Endothelial cell of umbilical vein (primary cell): ENCODE data around the gene HMGXB3. TPM values are rescaled to one million over a fixed set of nuclear protein-coding genes. Genes with fewer than 3 reads are reported as not detected.

Experiments
- BruUV-seq: library from RNA; stranded (reverse); fragments of 400-500 nt; replicated peaks from 2 replicates; lab custom pipeline; 2021; lab: Mats Ljungman, UMichigan
- CTCF ChIA-PET: fragments of 300-600, 350-600 bp; sonication (Branson Sonifier 250); formaldehyde crosslinking; loops from one replicate; lab custom pipeline; 2021; ENCODE audit warnings: antibody characterized with exemption, inconsistent platforms; lab: Charles Lee
- POLR2A ChIA-PET: fragments of 300-600, 350-600 bp; sonication (Branson Sonifier 250); formaldehyde crosslinking; loops from one replicate; lab custom pipeline; 2021; ENCODE audit warnings: antibody characterized with exemption, inconsistent platforms; lab: Charles Lee
- DNase-seq: peaks from one replicate; pipeline ENCODE4 v3.0.0-alpha.2; 2011; ENCODE audit warnings: low read depth, low spot score
- FAIRE-seq: peaks from 2 replicates; lab custom pipeline; 2011; peaks lifted over from hg19 to GRCh38; lab: Jason Lieb, UNC
- H2AFZ ChIP-seq: 2 replicates; pipeline ENCODE4 v1.6.0; 2012; ENCODE audit warnings: low read depth, low read length, control low read depth, inconsistent platforms
- H3K27ac ChIP-seq: 2 replicates; pipeline ENCODE4 v1.5.1; 2011; ENCODE audit warnings: low read depth, mild to moderate bottlenecking, control low read depth, low read length, moderate library complexity; ENCODE audit not compliant: insufficient read depth
- H3K27me3 ChIP-seq, 2 experiments: 2 replicates each; pipeline versions ENCODE4 v1.6.0 to v1.6.1; 2011; ENCODE audit warnings: low read length in 2 of 2, mixed read lengths in 1 of 2; ENCODE audit not compliant: control insufficient read depth in 2 of 2, insufficient read depth in 2 of 2
- H3K36me3 ChIP-seq, 2 experiments: 2 replicates in 1 of 2; 3 replicates in 1 of 2; pipeline ENCODE4 v1.5.1; 2011; ENCODE audit warnings: low read length in 2 of 2, mild to moderate bottlenecking in 1 of 2, moderate library complexity in 1 of 2; ENCODE audit not compliant: control insufficient read depth in 2 of 2, insufficient read depth in 2 of 2; ENCODE audit errors: extremely low read depth in 1 of 2
- H3K4me1 ChIP-seq: 3 replicates; pipeline ENCODE4 v1.5.1; 2011; ENCODE audit warnings: mild to moderate bottlenecking, low read length; ENCODE audit not compliant: control insufficient read depth, insufficient read depth; ENCODE audit errors: extremely low read depth
- H3K4me2 ChIP-seq: 2 replicates; pipeline ENCODE4 v1.6.1; 2011; ENCODE audit warnings: low read length, control low read depth, mixed read lengths; ENCODE audit not compliant: insufficient read depth
- H3K4me3 ChIP-seq, 3 experiments: fragments of 200-600 bp in 1 of 3; sonication (generic), shearing (Covaris generic) in 1 of 3; replicated peaks in 1 of 3; 2 replicates each; pipeline ENCODE4 v1.5.1; 2011 to 2016; ENCODE audit warnings: control low read depth in 3 of 3, low read length in 3 of 3, mild to moderate bottlenecking in 2 of 3, inconsistent platforms in 1 of 3, low read depth in 1 of 3, moderate library complexity in 1 of 3; ENCODE audit not compliant: insufficient read depth in 1 of 3
- H3K79me2 ChIP-seq: 2 replicates; pipeline ENCODE4 v1.6.0; 2012; ENCODE audit warnings: low read length, inconsistent platforms; ENCODE audit not compliant: control insufficient read depth, insufficient read depth
- H3K9ac ChIP-seq: replicated peaks from 2 replicates; pipeline ENCODE3; 2011; ENCODE audit warnings: low read length, control low read depth; ENCODE audit not compliant: insufficient read depth; ENCODE audit errors: extremely low read depth
- H3K9me1 ChIP-seq: replicated peaks from 3 replicates; pipeline ENCODE4 v1.6.0; 2011; ENCODE audit warnings: mild to moderate bottlenecking, low read length; ENCODE audit not compliant: control insufficient read depth, insufficient read depth; ENCODE audit errors: extremely low read depth
- H3K9me3 ChIP-seq: replicated peaks from 2 replicates; pipeline ENCODE4 v1.5.1; 2012; ENCODE audit warnings: low read length, inconsistent platforms; ENCODE audit not compliant: control insufficient read depth, insufficient read depth
- H4K20me1 ChIP-seq: replicated peaks from 2 replicates; pipeline ENCODE3; 2011; ENCODE audit warnings: mild to moderate bottlenecking, low read length; ENCODE audit not compliant: control insufficient read depth, insufficient read depth; ENCODE audit errors: extremely low read depth
- EZH2 ChIP-seq: IDR thresholded peaks from 2 replicates; pipeline ENCODE4 v1.6.1; 2012; ENCODE audit warnings: borderline replicate concordance, low read depth, mild to moderate bottlenecking, moderate library complexity, low read length, inconsistent platforms; ENCODE audit not compliant: severe bottlenecking
- FOS ChIP-seq: IDR thresholded peaks from 2 replicates; pipeline ENCODE4 v1.6.1; 2011; ENCODE audit warnings: mild to moderate bottlenecking, low read length, moderate library complexity, borderline replicate concordance; ENCODE audit not compliant: insufficient read depth
- GATA2 ChIP-seq: IDR thresholded peaks from 2 replicates; pipeline ENCODE4 v1.7.0; 2011; ENCODE audit warnings: low read depth, mild to moderate bottlenecking, moderate library complexity, mixed read lengths, low read length; ENCODE audit not compliant: insufficient read length, insufficient read depth
- JUN ChIP-seq: IDR thresholded peaks from 2 replicates; pipeline ENCODE4 v1.6.1; 2011; ENCODE audit warnings: borderline replicate concordance, low read depth; ENCODE audit not compliant: insufficient read length, insufficient read depth
- MAX ChIP-seq: IDR thresholded peaks from 2 replicates; pipeline ENCODE4 v1.6.1; 2011; ENCODE audit not compliant: insufficient read depth, insufficient read length
- MYC ChIP-seq: IDR thresholded peaks from one replicate; pipeline ENCODE4 v1.6.1; 2011; ENCODE audit warnings: mild to moderate bottlenecking, low read depth, low read length
- POLR2A ChIP-seq: IDR thresholded peaks from 2 replicates; pipeline ENCODE4 v1.6.1; 2012; ENCODE audit warnings: low read depth, mild to moderate bottlenecking, control low read depth, low read length
- POLR2AphosphoS5 ChIP-seq: IDR thresholded peaks from 2 replicates; pipeline ENCODE4 v1.6.1; 2012; ENCODE audit warnings: low read depth, mild to moderate bottlenecking, control low read depth, low read length, moderate library complexity; ENCODE audit not compliant: insufficient read depth
- dilution Hi-C: fragments of 300-500 bp; cut with MboI; formaldehyde crosslinking; loops from one replicate; pipeline ENCODE4 v1.15.0; 2019; ENCODE audit warnings: low sequenced_read_pairs; ENCODE audit not compliant: extremely low pct_ligation_motif_present
- intact Hi-C: fragments of 100-400 bp; cut with micrococcal nuclease; formaldehyde crosslinking; loops from one replicate; pipeline ENCODE4 v1.10.0; 2022
- polyA plus RNA-seq, 4 experiments: library from polyadenylated mRNA; depleted of rRNA in 3 of 4; stranded (reverse) in 3 of 4; unstranded in 1 of 4; fragments of >200 nt; gene quantifications; 2 replicates each; pipeline versions ENCODE4 v1.2.1 to v1.2.3, GENCODE V29; 2011 to 2012; ENCODE audit warnings: missing spikeins in 1 of 4
- total RNA-seq: library from RNA; stranded (reverse); gene quantifications from 2 replicates; pipeline ENCODE4 v1.2.3, GENCODE V29; 2021
- TF ChIP-seq, protein P1 (sequence below), 2 donors: IDR thresholded peaks; 1 replicate in 1 of 2; 2 replicates in 1 of 2; pipeline ENCODE4 v1.5.1; 2011; ENCODE audit warnings: low read length in 2 of 2, mild to moderate bottlenecking in 2 of 2, moderate library complexity in 2 of 2, control low read depth in 1 of 2, inconsistent platforms in 1 of 2, low read depth in 1 of 2; ENCODE audit not compliant: insufficient read depth in 1 of 2; ENCODE audit errors: extremely low read depth in 1 of 2

Gene HMGXB3
- total and polyA plus RNA-seq, 2 donors (not counting 3 experiments of a cell fraction or from before 2014, with no cell fraction given): 34.8 to 52.6 TPM

- peaks cover 17% of the 10 kb centered on the region for H3K4me1 ChIP-seq
- no peak overlapping the region for H3K9ac ChIP-seq
- no TSS peak for BruUV-seq
- peaks cover 19 to 33% of the 10 kb centered on the region in 2 experiments for H3K27me3 ChIP-seq
- TF ChIP-seq FOS: no peak
- TF ChIP-seq POLR2AphosphoS5: no peak
- TF ChIP-seq MAX: no peak
- no peak for TF ChIP-seq MYC
- TF ChIP-seq JUN: no peak
- TF ChIP-seq, protein P1, sequence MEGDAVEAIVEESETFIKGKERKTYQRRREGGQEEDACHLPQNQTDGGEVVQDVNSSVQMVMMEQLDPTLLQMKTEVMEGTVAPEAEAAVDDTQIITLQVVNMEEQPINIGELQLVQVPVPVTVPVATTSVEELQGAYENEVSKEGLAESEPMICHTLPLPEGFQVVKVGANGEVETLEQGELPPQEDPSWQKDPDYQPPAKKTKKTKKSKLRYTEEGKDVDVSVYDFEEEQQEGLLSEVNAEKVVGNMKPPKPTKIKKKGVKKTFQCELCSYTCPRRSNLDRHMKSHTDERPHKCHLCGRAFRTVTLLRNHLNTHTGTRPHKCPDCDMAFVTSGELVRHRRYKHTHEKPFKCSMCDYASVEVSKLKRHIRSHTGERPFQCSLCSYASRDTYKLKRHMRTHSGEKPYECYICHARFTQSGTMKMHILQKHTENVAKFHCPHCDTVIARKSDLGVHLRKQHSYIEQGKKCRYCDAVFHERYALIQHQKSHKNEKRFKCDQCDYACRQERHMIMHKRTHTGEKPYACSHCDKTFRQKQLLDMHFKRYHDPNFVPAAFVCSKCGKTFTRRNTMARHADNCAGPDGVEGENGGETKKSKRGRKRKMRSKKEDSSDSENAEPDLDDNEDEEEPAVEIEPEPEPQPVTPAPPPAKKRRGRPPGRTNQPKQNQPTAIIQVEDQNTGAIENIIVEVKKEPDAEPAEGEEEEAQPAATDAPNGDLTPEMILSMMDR (IDR thresholded peaks at IDR 0.05; ENCODE audit: extremely low read depth in 1 of 2, insufficient read depth in 1 of 2, low read depth in 1 of 2, low read length in 2 of 2): no peak
- TF ChIP-seq GATA2: no peak
- TF ChIP-seq EZH2: no peak
- TF ChIP-seq POLR2A: no peak
- H4K20me1 ChIP-seq: no peaks in the 10 kb centered on the region
- H3K9me1 ChIP-seq: no peaks in the 10 kb centered on the region
- ChIA-PET POLR2A (interaction anchor here (0.6 kb wide), 1 partner anchor 263 kb away, joined by 3 read pairs; no protein-coding TSS in a partner anchor), CTCF (no interaction called here)
- no peak for FAIRE-seq
- DNase-seq: no peak
- H3K9me3 ChIP-seq: no peaks in the 10 kb centered on the region
- H3K4me2 ChIP-seq: no peak overlapping the region
- intact Hi-C loops (no loop called here), dilution Hi-C loops (no loop called here)
- no peaks in the 10 kb centered on the region for H3K36me3 ChIP-seq
- H3K79me2 ChIP-seq: no peaks in the 10 kb centered on the region
- no peak overlapping the region for H3K27ac ChIP-seq
- no peak overlapping the region for H2AFZ ChIP-seq
- H3K4me3 ChIP-seq: no peak overlapping the region
Measured at GRCh38 chr5:150085191-150085912, 84.8 kb downstream of the HMGXB3 start.
